Left colon (tissue), 2 donors: ENCODE measurements around the gene ADSS2. TPM values are rescaled to one million over a fixed set of nuclear protein-coding genes. Genes with fewer than 3 reads are reported as not detected.

ENCODE experiments used
- ATAC-seq: fragments of 200-7000 bp; cut with Tn5 transposase; one replicate; pipeline ENCODE4 v1.9.1; 2020; ENCODE audit warnings: mild to moderate bottlenecking, moderate library complexity
- DNase-seq, 2 donors: peaks; one replicate each; pipeline ENCODE4 v3.0.0-alpha.2; 2020
- intact Hi-C, 2 donors: fragments of 100-400 bp; cut with DNase I in 1 of 2; cut with micrococcal nuclease in 1 of 2; formaldehyde crosslinking; loops; one replicate each; pipeline versions ENCODE4 v1.11.2 to v1.14.0; 2022; cut with DNase I, micrococcal nuclease
- total RNA-seq, 2 donors: library from RNA; stranded (reverse); fragmentation: NEBNext Ultra II Directional; extraction: Animal tissue kit (Norgen Biotek cat#: 25700); gene quantifications; one replicate each; pipeline ENCODE4 v1.2.1, GENCODE V29; 2021
- donor health status: DM: no; HTN: no; CAD: no.
- donor health status: DM: yes; HTN: yes; CAD: no.

Gene ADSS2
- total RNA-seq, 2 donors from 2014 or later: 38.7 to 39.6 TPM

GRCh38 chr1:244412176-244412575 lies 39.5 kb downstream of the ADSS2 start:
- no peak for ATAC-seq
- intact Hi-C loops: no loop called here
- no peak for DNase-seq

- DNase-seq (no peak), ATAC-seq (no peak)
- intact Hi-C loops: no loop called here
Observed at GRCh38 chr1:244409701-244410100, 42.0 kb downstream of the ADSS2 start.

- intact Hi-C loops: no loop called here
- ATAC-seq: no peak
- no peak for DNase-seq
Observed at GRCh38 chr1:244406337-244406736, 45.4 kb downstream of the ADSS2 start.

- no peak for ATAC-seq
- intact Hi-C loops: no loop called here
- no peak for DNase-seq
Observed at GRCh38 chr1:244405856-244406255, 45.9 kb downstream of the ADSS2 start.

- DNase-seq (no peak), ATAC-seq (no peak)
- intact Hi-C loops: no loop called here
Observed at GRCh38 chr1:244403431-244403830, 48.3 kb downstream of the ADSS2 start.

GRCh38 chr1:244400974-244401373 lies 50.7 kb downstream of the ADSS2 start:
- no peak for ATAC-seq
- DNase-seq: no peak
- intact Hi-C loops: no loop called here

GRCh38 chr1:244397131-244397530 lies 54.6 kb downstream of the ADSS2 start:
- DNase-seq (no peak), ATAC-seq (no peak)
- intact Hi-C loops: no loop called here

GRCh38 chr1:244395965-244396364 lies 55.7 kb downstream of the ADSS2 start:
- ATAC-seq: peak; percentile 26
- DNase-seq: no peak

GRCh38 chr1:244394826-244395765 lies 56.6 kb downstream of the ADSS2 start:
- intact Hi-C loops: no loop called here
- ATAC-seq (peak; percentile 16), DNase-seq (no peak)

More at GRCh38 chr1:244395965-244396364, 55.7 kb downstream of the ADSS2 start:
- intact Hi-C loops: no loop called here

- intact Hi-C loops: no loop called here
- ATAC-seq: no peak
- DNase-seq: no peak
Observed at GRCh38 chr1:244394346-244394745, 57.4 kb downstream of the ADSS2 start.

- intact Hi-C loops: no loop called here
- DNase-seq (no peak), ATAC-seq (peak; percentile 35)
Observed at GRCh38 chr1:244393604-244394176, 58.0 kb downstream of the ADSS2 start.

- intact Hi-C loops: no loop called here
- DNase-seq (no peak), ATAC-seq (peak; percentile 71)
Observed at GRCh38 chr1:244391761-244392160, 59.9 kb downstream of the ADSS2 start.

- DNase-seq (no peak), ATAC-seq (no peak)
- intact Hi-C loops: no loop called here
Observed at GRCh38 chr1:244388961-244389360, 62.7 kb downstream of the ADSS2 start.

GRCh38 chr1:244387415-244387814 lies 64.3 kb downstream of the ADSS2 start:
- ATAC-seq: no peak
- DNase-seq: no peak
- intact Hi-C loops: no loop called here

GRCh38 chr1:244386595-244386994 lies 65.1 kb downstream of the ADSS2 start:
- DNase-seq (no peak), ATAC-seq (no peak)
- intact Hi-C loops: no loop called here

- DNase-seq (no peak), ATAC-seq (no peak)
- intact Hi-C loops: no loop called here
Observed at GRCh38 chr1:244384066-244384465, 67.6 kb downstream of the ADSS2 start.

GRCh38 chr1:244383278-244383884 lies 68.3 kb downstream of the ADSS2 start:
- DNase-seq: no peak
- no peak for ATAC-seq
- intact Hi-C loops: no loop called here

GRCh38 chr1:244381878-244382565 lies 69.7 kb downstream of the ADSS2 start:
- ATAC-seq (no peak), DNase-seq (no peak)
- intact Hi-C loops: no loop called here

GRCh38 chr1:244376126-244376525 lies 75.6 kb downstream of the ADSS2 start:
- no peak for DNase-seq
- no peak for ATAC-seq
- intact Hi-C loops: no loop called here
